ENCODE results near the gene SOAT2.

SOAT2 gene

GRCh38 chr12:53173085-53173715 is 69.9 kb downstream of the SOAT2 start:
- no peak overlapping the region for H3K4me3 ChIP-seq (ENCODE audit: low read length)
- H3K79me2 ChIP-seq (ENCODE audit: low read length): no peaks in the 10 kb centered on the region
- no peaks in the 10 kb centered on the region for H3K9me2 ChIP-seq (replicated peaks; ENCODE audit: insufficient read depth, low read length)
- no peaks in the 10 kb centered on the region; the same call in 1 of the 2 replicates for H3F3A ChIP-seq (ENCODE audit: insufficient read depth, low read length)
- H3K9ac ChIP-seq (ENCODE audit: low read length): no peak overlapping the region
- no peak for TF ChIP-seq EZH2phosphoT487 (IDR thresholded peaks at IDR 0.05; ENCODE audit: low read length)
- TF ChIP-seq CTCF (IDR thresholded peaks at IDR 0.05; ENCODE audit: low read length): no peak
- no peak for TF ChIP-seq EZH2 (optimal IDR thresholded peaks at IDR 0.05; ENCODE audit: low read depth, low read length)
- no peaks in the 10 kb centered on the region for H4K20me1 ChIP-seq (ENCODE audit: insufficient read depth, low read length)
- H3K36me3 ChIP-seq (replicated peaks; ENCODE audit: insufficient read depth, low read length): no peaks in the 10 kb centered on the region
- H3K27ac ChIP-seq (ENCODE audit: low read length): no peak overlapping the region
- no peak overlapping the region for H2AFZ ChIP-seq (ENCODE audit: low read length)
- peaks cover 9% of the 10 kb centered on the region for H3K4me1 ChIP-seq (ENCODE audit: low read length)
- H3K4me2 ChIP-seq (ENCODE audit: low read depth, low read length): no peak overlapping the region
- H3K9me3 ChIP-seq (replicated peaks; ENCODE audit: insufficient read depth, low read length): no peaks in the 10 kb centered on the region
- DNase-seq: no peak
- H3K27me3 ChIP-seq (replicated peaks; ENCODE audit: insufficient read depth, low read length): no peaks in the 10 kb centered on the region
